HG03432 (cell line): ENCODE results near the gene CNPY1.

Source experiments
- ATAC-seq: cut with Tn5 transposase; IDR thresholded peaks from one replicate; pipeline ENCODE4 v1.9.1; 2021; ENCODE audit warnings: mild to moderate bottlenecking, moderate library complexity; ENCODE audit not compliant: unreplicated experiment

CNPY1 gene

GRCh38 chr7:155514296-155514695 lies 32.1 kb downstream of the CNPY1 start:
- no peak for ATAC-seq

DNA sequence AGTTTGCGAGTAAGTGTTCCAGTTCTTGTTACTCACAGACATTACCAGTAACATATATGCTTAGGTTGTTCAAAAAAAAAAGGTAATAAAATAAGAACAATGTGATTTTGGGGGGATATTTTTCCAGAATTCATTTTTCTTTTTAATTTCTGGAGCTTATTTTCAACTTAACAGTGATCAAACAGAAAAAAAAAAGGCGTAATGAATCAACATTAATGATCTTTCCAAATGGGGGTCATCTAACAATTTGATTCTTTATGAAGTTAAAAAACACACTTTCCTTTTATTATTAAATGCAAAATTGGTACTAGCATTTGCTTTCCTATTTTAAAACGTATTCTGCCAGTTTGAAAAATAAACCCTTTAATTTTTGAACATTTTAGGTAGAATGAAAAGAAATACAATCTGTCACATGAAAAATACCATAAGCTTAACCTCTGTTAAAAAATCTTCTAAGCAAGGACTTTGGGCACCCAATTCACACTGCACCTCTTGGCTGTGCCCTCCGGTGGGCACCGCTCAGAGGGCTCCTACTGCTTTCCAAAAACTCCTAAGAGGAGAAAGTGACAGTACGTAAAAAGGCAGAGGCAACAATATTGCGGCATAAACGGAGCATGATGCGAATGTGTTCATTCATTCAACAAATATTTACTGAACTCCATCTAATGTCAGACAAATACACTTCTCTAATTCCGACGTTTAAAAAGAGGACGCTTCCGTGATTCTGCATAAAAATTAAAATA lies 32.6 kb downstream of the CNPY1 start:
- no peak for ATAC-seq

DNA sequence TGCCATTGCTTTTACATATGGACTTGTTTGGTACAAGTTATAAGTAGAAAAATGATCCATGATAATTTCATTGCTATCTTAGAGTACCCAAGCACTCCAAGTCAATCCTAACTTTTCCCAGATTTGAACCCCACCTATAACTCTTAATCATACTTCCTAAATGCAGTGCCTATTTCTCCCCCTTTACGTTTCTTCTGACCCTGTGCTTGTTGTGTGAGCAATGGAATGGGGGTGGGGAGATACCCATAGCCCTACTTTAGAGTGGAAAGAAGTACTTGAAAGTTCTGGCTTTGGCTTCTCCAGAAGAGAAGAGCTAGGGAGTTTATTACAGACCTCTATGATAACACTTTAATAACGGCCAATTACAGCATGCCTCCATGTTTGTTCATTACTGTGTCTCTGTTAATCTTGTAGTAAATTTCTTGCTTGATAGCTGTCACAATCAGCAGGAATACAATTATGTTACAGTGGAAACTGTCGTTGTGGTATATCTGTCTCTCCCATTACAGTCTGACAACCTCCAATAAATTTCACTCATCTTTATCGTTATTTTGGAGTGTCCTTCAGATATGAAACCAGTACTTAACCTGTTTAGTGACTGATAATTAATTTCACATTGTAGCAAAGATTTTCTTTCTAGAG lies 34.0 kb downstream of the CNPY1 start:
- no peak for ATAC-seq

- no peak for ATAC-seq
These were observed 34.7 kb downstream of the CNPY1 start for GRCh38 chr7:155511702-155511996.

- ATAC-seq = no peak
These were observed 35.2 kb downstream of the CNPY1 start for GRCh38 chr7:155510975-155511701.

DNA sequence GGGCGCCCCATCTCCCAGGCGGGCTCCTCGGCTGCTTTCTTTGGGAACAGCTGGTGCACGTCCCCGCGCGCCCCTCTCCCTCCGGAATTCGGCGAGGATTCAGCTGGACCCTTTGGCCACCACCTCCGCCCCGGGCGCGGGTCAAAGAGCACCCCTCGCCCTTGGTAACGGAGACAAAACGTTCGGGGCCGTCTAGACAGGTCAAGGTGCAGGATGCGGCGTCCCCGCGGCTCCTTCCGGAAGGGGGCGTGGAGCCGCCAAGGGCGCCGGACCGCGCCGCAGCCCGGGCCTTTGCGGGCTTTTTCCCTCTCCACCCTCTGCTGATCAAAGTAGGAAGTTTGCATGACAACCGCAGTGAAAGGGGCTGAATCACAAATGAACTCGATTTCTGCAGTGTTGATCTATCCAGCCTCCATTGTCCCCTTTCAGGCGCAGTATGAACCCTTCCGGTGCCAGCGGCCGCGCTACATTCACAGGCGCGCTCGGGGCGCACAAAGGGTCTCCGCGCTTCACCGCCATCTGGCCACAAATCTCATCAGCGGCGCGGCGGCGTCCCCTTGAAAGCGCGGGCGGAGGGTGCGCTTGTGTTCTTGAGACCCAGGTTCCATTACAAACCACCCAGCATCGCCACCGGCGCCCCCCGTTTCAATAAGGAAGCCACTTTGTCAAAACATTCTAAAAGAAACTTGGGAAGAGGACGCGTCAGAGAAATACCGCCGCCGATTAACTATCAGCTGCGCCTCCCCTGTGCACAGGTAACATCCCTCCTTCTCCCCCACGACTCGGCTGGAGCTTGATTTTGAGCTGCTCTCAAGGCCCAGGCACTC lies 36.4 kb downstream of the CNPY1 start:
- ATAC-seq = no peak

DNA sequence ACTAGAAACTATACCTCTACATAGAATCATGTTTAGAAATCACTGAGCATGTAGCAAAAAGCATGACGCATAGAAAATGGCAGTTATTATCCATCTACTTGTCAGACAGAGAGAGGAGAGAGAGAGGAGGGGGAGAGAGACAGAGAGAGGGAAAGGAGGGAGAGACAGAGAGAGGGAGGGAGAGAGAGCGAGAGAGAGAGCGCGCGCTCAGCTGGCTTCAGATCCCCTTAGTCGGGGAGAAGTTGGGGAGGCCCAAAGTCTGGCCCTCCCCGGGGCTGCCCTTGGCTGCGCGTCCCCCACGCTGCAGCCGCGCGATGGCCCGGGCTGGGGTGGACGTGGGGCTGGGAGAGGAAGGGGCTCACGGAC lies 37.0 kb downstream of the CNPY1 start:
- no peak for ATAC-seq

DNA sequence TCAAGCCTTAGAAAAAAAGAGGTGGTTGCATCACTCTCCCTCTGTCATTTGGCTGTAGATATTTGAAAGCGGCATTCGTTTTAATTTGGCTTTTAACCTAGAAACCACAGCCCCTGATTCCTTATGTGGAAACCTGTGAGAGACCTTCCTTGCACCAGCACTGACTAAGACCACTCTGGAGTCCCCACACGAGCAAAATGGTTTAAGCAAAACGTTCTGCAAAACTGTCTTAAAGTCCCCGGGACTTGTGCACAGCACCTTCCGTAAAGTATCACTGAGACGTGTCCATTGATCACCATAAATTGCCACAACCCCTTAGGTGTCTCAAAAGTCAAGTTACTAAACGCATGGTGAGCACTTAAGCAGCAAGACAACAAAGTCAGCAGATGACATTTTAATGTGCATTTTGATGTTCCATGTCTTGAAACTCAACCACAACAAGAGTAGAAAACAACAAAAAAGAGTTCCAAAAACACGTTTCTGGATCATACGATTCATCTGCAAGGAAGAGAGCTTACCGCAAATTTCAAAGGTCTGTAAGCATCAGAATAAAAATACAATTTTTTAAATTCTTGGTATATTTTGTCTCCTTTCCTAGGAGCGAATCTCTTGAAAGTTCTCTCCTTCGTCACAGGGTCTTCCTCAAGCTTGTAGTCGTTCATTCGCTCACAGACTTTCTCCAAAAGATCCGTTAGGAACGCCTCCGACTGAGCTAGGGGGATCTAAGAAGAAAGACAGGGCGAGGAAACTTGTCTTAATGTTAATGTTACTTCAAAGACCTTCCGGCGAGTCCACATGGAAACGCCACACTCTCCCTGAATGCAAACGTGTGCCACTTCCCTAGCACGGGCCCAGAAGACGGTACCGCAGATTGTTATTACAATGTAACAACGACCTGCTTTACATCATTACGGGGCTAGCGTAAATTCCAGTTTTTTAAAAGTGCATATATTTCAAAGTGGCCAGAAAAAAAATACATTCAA lies 37.7 kb downstream of the CNPY1 start:
- ATAC-seq = no peak

GRCh38 chr7:155507576-155507975 lies 38.8 kb downstream of the CNPY1 start:
- ATAC-seq = no peak

- no peak for ATAC-seq
These were observed 39.5 kb downstream of the CNPY1 start for GRCh38 chr7:155506854-155507337.

GRCh38 chr7:155505422-155505793 lies 41.0 kb downstream of the CNPY1 start:
- ATAC-seq = no peak

GRCh38 chr7:155497149-155497901 lies 49.0 kb downstream of the CNPY1 start:
- no peak for ATAC-seq

DNA sequence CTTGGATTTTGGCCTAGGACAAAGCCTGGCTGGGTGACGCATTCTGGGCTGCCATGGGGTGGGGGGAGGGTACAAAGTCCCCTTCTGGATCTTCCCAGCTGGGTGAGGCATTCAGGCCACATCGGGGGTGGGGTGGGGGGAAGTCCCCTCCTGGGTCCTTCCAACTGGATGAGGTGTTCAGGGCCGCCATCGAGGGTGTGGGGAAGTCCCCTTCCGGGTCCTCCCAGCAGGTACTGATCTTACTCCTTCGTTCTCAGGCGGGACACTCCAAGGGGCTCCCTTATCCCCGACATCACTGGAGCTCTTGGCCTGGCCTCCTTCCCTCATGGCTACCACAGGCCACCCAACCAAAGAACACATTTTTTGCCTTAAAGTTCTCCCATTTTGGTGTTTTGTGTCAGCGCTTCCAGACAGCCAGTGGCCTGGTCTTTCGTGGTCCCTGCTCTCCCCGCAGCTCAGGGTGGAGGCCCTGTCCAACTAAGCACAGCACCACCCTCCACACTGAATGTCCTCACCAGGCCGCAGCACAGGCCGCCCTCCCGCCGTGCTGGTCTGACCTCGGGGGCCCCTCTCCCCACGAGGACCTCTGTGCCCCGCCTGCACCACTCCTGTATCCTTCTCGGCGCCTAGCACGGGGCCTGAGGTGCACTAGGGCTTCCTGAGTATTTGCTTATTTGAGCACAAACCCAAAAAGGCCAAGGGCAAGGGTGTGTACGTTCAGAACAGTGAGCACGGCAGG lies 49.9 kb downstream of the CNPY1 start:
- ATAC-seq = no peak

GRCh38 chr7:155495440-155496248 lies 50.7 kb downstream of the CNPY1 start:
- no peak for ATAC-seq

DNA sequence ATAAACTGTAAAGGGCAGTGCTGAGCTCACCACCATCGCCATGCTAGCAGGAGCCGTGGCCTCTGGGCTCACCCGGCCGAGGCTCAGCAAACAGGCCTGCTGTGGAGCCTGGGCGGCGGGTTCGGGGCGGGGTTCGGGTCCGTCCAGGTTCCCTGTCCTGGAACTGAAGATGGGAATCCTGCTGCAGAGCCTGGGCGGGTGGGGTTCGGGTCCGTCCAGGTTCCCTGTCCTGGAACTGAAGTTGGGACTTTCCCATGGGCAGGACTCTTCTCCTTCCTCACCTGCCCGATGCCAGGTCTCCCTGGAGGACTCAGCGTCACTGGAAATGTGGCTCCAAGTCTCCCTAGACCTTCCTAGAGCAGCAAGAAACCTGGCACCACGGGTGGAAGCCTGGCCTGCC lies 51.8 kb downstream of the CNPY1 start:
- ATAC-seq = no peak

DNA sequence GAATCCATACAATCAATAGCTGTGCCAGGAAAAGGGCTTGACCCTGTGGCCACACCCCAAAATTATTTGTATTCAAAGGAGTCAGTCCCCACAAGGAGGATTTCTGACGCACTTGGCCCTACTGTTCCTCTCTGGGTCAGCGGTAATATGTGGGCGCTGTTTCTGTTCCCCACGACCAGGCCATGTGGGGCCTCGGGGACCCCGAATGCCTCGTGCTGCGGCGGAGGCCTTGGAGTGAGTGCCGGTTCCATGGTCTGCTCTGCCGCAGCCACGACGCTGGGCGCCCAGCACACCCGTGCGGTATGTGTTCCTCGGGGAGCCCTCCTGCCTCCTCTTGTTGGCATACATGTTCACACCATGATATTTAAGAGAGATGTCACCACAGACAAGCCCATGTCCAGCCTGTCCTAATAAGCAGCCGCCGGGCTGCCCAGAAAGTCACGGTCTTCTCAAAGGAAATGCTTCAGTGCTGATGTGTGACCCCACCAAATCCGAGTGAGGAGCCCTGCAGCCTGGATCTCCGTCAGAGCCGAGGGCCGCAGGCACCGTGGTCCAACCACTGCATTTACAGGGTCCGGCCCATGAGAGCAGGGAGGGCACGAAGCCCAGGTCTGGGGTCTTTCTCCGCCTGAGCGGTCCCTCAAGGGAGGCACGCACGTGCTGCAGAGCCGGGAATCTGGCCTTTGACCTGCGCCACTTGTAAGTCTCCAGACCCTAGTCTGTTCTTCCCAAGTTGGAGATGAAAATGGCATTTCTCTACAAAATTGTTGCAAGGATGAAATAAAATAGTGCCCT lies 52.4 kb downstream of the CNPY1 start:
- no peak for ATAC-seq

GRCh38 chr7:155491812-155492211 lies 54.5 kb downstream of the CNPY1 start:
- no peak for ATAC-seq
